ENCODE measurements around the gene SKP1.
"Not testable (repeated sequence)": the region's sequence is repeated elsewhere in the genome, so short reads cannot be mapped to it uniquely, and the experiment has no call there.

SKP1 gene

GRCh38 chr5:134176511-134177368 lies at the start of gene SKP1:
SKP1 (minus strand) TSS chr5:134176950; CDS start chr5:134174022, 2,928 bp downstream.
- peak; percentile 73 for DNase-seq (ENCODE audit: low read depth)

GRCh38 chr5:134225780-134226440 lies 49.2 kb upstream of the SKP1 start, which contains the start of gene PPP2CA:
PPP2CA (minus strand) TSS chr5:134226073; CDS start chr5:134225861, 212 bp downstream.
- peak; percentile 98 for DNase-seq (ENCODE audit: low read depth)

- DNase-seq (ENCODE audit: low read depth) = peak; percentile 45
Measured at GRCh38 chr5:134224888-134225779, 48.4 kb upstream of the SKP1 start.

- no peak for DNase-seq (ENCODE audit: low read depth)
Measured at GRCh38 chr5:134223406-134224248, 46.9 kb upstream of the SKP1 start.

GRCh38 chr5:134221690-134222089 lies 44.9 kb upstream of the SKP1 start:
- DNase-seq (ENCODE audit: low read depth) = not testable (repeated sequence)

GRCh38 chr5:134215757-134216156 lies 39.0 kb upstream of the SKP1 start:
- DNase-seq (ENCODE audit: low read depth) = no peak

- DNase-seq (ENCODE audit: low read depth) = not testable (repeated sequence)
Measured at GRCh38 chr5:134211263-134212031, 34.7 kb upstream of the SKP1 start.

GRCh38 chr5:134209477-134210245 lies 32.9 kb upstream of the SKP1 start:
- no peak for DNase-seq (ENCODE audit: low read depth)

DNA sequence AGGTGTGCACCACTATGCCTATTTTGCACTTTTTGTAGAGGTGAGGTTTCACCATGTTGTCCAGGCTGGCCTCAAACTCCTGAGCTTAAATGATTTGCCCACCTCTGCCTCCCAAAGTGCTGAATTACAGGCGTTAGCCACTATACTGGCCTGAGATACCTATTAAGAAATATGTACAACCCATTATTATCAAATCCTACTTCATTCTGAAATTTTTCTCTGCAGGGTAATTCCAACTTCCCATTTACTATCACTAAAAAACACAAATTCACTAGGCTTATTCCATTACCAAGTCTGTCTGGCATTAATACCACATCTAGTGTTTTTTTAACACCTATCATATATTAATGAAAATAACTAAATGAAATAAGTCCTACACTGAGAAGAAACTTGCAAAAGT lies 30.9 kb upstream of the SKP1 start:
- DNase-seq (ENCODE audit: low read depth) = no peak

DNA sequence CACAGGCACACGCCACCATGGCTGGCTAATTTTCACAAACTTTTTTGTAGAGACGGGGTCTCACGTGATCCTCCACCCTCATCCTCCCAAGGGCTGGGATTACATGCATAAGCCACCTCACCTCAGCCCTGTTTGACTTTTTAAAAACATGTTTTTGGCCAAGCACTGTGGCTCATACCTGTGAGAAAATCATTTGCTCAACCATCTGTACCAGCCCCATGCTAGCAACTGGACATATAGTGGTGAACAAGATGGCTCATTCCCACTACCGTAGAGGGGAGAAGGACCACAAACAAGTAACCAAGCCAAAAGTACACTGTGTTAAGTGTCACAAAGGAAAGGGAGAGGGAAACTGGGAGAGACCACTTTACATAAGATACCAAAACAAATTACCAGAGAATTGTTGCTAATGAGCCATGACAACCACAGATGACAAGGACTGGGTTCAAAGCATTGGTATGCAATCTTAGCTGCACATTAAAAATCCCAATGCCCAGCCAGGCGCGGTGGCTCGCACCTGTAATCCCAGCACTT lies 29.9 kb upstream of the SKP1 start:
- no peak for DNase-seq (ENCODE audit: low read depth)

DNA sequence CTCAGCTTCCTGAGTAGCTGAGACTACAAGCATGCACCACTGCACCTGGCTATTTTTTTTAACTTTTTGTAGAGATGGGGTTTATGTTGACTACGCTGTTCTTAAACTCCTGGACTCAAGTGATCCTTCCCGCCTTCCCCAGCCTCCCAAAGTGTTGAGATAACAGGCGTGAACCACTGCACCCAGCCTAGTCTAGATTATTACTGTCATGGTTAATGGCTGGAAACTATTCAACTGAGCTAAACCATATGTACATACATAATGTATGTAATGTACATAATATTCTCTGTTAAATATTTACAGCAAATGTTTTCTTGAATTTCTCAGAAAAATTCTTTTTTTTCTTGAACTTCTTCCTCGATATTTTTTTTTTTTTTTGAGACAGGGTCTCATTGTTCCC lies 27.8 kb upstream of the SKP1 start:
- no peak for DNase-seq (ENCODE audit: low read depth)

- DNase-seq (ENCODE audit: low read depth) = no peak
Measured at GRCh38 chr5:134203630-134204029, 26.9 kb upstream of the SKP1 start.

DNA sequence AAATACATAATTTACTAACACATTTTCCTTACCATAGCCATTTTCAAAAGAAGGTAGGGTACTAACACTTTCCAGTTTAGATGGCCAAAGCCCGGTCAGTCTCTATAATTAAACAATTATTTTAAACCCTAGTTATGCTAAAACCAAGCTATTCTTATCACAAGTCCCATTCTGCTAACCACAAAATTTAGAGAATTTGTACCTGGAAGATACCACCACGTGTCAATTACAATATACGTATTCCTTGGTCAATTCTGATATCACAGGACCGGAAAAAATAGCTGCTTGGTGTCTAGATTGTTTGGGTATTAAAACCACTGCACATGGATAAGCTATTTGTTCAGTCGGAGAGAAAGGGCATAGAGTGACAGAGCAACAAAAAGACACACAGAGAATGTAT lies 18.9 kb upstream of the SKP1 start:
- no peak for DNase-seq (ENCODE audit: low read depth)

DNA sequence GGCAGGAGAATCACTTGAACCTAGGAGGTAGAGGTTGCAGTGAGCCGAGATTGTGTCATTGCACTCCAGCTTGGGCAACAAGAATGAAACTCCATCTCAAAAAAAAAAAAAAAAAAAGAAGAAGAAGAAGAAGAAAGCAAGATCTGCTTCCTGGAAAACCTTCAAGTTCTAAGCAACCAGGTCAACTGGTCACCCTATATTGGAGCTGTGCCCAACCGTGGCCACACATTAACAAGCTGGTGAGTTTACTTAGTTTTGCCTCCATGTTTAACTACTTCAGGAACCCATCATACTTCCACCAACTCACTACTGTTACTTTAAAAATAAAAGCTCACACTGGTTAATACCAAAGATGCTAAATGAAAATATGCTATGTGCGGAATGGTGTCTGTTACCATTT lies 12.3 kb upstream of the SKP1 start:
- no peak for DNase-seq (ENCODE audit: low read depth)

- no peak for DNase-seq (ENCODE audit: low read depth)
Measured at GRCh38 chr5:134188092-134188491, 11.3 kb upstream of the SKP1 start.

- DNase-seq (ENCODE audit: low read depth) = peak; percentile 63
Measured at GRCh38 chr5:134184155-134185135, 7.7 kb upstream of the SKP1 start.

DNA sequence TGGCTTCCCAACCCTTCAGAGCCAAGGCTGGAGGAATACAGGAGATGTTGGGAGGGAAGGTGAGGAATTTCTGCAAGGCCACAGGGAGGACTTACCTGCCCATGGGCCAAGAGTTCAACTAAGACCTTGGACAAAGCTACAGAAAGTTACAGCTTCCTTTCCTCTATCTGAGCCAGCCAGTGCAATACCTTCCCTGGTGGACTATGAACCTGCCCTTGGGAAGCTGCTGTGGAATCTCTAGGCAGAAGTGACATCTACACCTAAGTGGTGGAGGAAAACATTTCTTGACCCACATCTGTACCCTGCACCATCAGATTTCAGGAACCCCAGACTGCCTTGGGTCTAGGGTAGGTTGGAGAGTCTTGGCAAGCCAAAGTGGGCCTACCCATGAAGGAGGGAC lies 6.7 kb upstream of the SKP1 start:
- DNase-seq (ENCODE audit: low read depth) = no peak

DNA sequence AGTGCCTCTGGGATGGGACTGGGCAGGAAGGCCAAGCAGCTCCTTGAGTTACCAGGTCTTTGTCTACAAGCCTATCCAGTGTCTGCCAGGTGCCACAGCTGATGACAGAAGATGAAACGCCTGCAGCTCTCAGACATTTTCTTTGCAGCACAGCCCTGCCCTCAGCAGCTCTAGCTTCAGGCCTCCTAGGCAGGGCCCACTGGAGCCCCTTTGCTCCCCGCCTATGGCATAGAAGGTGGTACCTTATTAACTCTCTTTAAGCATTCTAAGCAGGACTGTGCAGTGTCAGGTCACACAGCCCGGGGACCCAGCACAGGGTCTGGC lies 1.3 kb upstream of the SKP1 start:
- no peak for DNase-seq (ENCODE audit: low read depth)
